Putamen (tissue), 1 donor: ENCODE data around the gene COX17.

Source experiments
- DNase-seq: peaks from one replicate; pipeline ENCODE4 v3.0.0-alpha.2; 2016; ENCODE audit warnings: low spot score

COX17 gene

DNA sequence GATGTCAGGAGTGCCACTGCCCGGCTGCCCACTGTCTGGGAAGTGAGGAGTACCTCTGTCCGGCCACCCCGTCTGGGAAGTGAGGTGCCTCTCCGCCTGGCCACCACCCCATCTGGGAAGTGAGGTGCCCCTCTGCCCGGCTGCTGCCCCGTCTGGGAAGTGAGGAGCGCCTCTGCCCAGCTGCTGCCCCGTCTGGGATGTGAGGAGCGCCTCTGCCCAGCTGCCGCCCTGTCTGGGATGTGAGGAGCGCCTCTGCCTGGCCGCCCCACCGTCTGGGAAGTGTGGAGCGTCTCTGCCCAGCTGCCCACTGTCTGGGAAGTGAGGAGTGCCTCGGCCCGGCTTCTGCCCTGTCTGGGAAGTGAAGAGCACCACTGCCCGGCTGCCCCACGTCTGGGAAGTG lies 3.3 kb downstream of the COX17 start:
- no peak for DNase-seq

- DNase-seq: no peak
Measured at GRCh38 chr3:119672776-119673175, 4.4 kb downstream of the COX17 start.

- no peak for DNase-seq
Measured at GRCh38 chr3:119669906-119670570, 7.2 kb downstream of the COX17 start.

DNA sequence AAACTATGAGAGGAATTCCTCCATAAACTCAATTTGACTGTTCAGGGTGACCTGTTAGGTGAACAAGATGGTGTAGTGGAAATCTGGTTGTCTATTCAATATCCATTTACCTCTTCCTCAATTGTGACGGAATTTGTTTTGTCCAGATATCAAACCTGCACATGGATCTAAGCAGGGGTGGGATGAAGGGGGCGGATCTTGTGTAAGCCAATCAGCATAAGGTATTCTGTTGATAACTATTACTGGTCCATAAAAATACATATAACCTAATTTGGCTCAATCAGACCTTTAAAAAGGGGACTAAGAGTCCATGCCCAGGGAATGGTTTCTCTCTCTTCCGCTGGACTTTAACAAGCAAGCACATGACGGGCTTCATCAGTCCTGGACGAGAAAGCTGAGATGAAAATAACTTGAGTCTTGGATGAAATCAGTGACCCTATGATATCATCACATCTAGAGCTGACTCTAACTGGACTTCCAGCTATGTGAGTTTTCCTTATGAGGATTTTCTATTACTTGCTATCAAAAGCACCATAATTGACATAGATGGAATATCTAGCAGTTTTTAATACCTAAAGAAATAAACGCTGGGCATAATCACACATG lies 11.1 kb downstream of the COX17 start:
- no peak for DNase-seq

GRCh38 chr3:119664850-119665379 lies 12.3 kb downstream of the COX17 start:
- DNase-seq: no peak

- DNase-seq: no peak
Measured at GRCh38 chr3:119664370-119664769, 12.8 kb downstream of the COX17 start.

DNA sequence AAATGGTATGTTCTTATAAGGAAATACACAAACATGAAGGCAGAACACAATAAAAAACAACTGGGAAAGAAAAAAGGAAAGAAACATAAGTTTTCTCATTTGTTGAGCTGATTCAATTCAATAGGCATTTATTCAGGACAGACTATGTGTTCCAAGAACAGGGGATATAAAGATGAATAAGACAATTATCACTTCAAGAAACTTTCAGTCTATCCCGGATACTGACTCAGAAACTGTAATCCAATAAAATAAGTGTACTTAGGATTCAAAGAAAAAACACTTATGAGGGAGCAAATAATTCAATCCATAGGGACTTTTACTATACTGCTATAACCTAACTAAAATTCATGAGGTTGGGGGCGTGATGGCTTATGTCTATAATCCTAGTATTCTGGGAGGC lies 13.3 kb downstream of the COX17 start:
- no peak for DNase-seq

DNA sequence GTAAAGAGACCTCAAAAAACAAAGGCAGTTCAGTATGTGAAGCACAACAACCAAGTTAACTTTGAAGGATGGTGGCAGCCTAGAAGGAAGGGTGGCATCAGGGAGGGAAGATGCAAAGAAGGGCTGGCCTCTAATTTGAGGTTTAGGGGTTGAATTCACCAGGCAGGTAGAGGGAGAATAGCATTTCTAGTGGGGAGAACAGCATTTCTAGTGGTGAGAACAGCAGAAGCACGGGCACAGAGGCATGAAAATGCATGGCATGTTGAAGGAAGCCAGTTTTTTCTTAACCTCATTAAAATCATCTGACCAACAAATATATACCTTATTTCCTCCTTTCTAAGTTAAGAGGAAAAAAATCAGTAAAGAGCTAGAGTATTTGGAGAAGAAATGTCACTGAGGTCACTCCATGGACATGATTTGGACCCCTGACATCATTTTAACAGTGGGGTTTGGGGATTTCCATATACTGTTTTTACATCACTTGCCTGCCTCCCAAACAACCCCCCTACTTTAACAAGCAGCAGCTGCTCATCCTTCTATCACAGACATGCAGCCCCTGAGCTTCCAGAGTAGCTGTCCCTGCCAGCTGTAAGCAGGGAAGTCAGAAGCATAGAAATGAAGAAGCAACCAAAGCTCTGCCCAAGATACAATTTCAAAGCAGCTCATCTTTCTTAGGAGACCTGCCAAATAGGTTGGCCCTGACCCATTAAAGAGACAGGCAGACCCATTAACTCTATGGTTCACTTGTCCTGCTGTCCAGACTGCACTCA lies 14.4 kb downstream of the COX17 start:
- DNase-seq: no peak

- no peak for DNase-seq
Measured at GRCh38 chr3:119660474-119661440, 16.4 kb downstream of the COX17 start, which contains the start of gene POPDC2. POPDC2 (minus strand) TSS chr3:119660589; CDS start chr3:119660423, 166 bp downstream.

DNA sequence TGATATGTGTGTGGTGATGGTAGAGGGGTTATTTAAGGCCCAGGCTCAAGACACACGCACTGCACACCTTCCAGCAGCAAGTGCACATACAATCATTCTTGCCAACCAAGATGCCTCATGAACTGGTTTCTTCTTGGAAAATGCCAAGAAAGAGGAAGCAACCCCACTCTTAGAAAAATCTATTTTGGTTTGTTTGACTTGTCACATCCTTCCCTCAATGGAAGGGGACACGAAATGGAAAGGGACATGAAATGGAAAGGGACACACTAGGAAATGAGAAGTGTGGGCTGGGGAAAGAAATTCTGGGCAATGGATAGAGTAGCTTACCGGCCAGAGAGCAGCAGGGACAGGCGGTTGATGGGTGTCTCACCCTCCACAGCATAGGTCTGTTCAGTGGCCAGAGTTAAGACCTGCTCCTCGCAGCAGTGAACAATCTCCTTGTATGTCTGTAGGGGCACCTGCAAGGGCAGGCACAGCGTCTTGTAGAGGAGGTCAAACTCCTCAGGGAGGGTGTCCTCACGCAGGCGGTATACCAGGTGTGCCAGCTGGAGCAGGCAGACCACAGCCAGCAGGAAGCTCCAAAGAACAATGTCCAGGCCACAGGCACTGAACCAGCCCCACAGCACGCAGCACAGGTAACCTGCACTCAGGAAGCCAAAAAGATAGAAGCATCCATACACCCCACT lies 17.5 kb downstream of the COX17 start:
- DNase-seq: no peak

DNA sequence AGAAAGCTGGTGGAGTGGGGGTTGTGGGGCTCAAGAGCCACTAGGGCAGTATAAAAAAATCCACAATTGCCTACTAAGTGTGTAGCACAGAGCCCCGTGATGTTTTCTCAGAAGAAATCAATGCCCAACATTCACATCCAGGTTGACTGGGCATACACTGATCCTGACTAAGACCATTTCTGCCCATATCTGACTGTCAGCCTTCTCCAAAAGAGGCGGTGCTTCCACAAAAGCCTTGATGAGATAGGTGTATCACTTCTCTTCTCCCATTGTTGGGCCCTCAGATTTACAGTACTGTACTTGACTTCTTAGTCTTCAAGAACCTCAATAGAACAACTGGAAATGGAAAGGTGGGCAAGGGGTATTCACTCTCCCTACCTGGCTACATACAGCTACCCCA lies 18.2 kb downstream of the COX17 start:
- no peak for DNase-seq

DNA sequence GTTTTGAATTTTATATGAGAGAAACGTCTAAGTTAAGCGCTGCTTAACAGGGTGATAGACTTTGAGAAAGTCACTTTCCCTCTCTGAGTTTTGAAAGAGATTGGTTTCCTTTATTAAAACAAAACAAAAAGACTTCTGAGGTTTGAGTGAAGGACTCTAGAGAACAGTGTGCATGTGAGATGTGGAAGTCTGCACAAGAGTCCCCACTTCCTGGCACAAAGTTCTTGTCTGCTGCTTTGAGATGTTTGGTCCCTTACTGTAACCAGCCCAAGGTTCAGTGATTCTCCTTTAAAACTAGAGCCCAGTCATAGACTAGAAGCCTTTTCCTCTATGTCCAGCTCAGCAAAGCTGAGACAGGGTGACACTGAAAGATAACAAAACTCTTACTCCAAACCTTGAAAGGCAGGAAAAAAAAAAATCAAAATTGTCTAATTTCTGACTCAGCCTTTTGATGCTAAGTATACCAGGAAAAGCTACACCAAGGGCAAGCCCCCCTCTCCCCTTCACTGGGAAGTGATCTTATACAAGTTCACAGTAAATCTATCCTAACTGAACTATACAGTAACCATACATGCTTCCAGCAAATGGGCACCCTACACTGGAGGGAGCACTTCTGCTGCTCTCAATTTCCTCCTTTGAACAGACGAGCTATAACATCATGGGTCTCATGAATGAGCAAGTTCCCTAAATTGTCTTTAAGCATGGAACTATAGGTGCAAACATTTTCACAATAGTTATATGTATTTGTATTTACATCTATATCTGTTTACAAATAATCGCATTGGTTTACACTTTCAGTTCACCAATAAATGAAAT lies 19.1 kb downstream of the COX17 start:
- no peak for DNase-seq

DNA sequence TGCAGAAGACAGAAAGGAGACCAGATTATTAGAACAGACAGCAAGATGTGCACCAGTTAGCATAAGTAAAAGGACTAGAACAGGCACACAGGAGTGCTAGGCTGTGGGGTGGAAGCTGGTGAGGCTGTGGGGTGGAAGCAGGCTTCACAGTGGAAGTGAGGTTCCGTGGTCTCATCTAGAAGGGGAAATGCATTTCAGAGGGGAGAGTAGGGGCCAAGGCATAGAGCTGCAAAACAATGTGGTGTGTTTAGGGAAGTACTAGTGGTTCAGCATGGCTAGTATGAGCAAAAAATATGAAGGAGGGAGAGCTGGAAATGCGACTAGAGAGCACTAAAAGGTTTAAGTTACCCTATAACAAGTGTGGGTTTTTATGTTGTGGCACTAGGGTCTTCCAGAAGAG lies 23.3 kb downstream of the COX17 start:
- DNase-seq: no peak

- no peak for DNase-seq
Measured at GRCh38 chr3:119652306-119653033, 24.7 kb downstream of the COX17 start.

DNA sequence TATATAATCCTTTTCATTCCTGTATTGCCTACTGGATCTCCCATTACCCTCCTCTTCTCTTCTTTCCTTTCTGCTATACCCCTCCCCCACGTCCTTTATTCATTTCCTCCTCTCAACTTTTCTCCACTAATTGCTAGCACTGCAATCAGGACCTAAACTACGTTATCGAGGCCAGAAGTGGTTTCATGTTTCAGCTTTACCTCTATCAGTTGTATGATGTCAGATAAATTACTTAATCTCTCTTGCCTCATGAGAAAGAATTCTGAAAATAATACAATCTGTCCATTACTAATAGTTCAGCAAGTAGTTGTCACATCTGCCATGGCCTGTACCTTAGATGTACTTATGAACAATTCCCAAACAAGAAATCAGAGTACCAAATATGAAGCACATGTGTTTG lies 27.4 kb downstream of the COX17 start:
- no peak for DNase-seq

- DNase-seq: no peak
Measured at GRCh38 chr3:119647843-119648575, 29.2 kb downstream of the COX17 start.

GRCh38 chr3:119647171-119647570 lies 30.0 kb downstream of the COX17 start:
- DNase-seq: no peak

- DNase-seq: no peak
Measured at GRCh38 chr3:119645813-119646212, 31.4 kb downstream of the COX17 start.

GRCh38 chr3:119644481-119644880 lies 32.7 kb downstream of the COX17 start:
- no peak for DNase-seq
